Muscle of back (tissue), 11 donors: Measurements from ENCODE around the gene DGKH. TPM values are rescaled to one million over a fixed set of nuclear protein-coding genes. Genes with fewer than 3 reads are reported as not detected.
"Not testable (repeated sequence)": the region's sequence is repeated elsewhere in the genome, so short reads cannot be mapped to it uniquely, and the experiment has no call there.

ENCODE experiments used
- DNase-seq, 3 donors: peaks; one replicate each; pipeline versions ENCODE4 v3.0.0 to v3.0.0-alpha.2; 2013
- polyA plus RNA-seq, 10 donors: library from polyadenylated mRNA; unstranded; fragments of 120-200 nt; gene quantifications; one replicate each; pipeline ENCODE4 v1.2.1, GENCODE V29; 2013; ENCODE audit not compliant: insufficient read length in 10 of 10

The DGKH gene
- polyA plus RNA-seq, 10 donors = 2.4 to 5.8 (median 3.8) TPM

GRCh38 chr13:42110410-42111155 is 62.1 kb downstream of the DGKH start:
- peak; percentile 74 to 86 (median 81) for DNase-seq

- no peak for DNase-seq
Observed at GRCh38 chr13:42112864-42113263, 64.4 kb downstream of the DGKH start.

GRCh38 chr13:42113478-42113877 is 65.0 kb downstream of the DGKH start:
- peak in 2 of 3 donors; percentile 6 to 16 for DNase-seq

GRCh38 chr13:42114278-42114677 is 65.8 kb downstream of the DGKH start:
- no peak for DNase-seq

- DNase-seq = no peak
Observed at GRCh38 chr13:42114912-42115311, 66.5 kb downstream of the DGKH start.

GRCh38 chr13:42116225-42116624 is 67.8 kb downstream of the DGKH start:
- no peak for DNase-seq

GRCh38 chr13:42119041-42119440 is 70.6 kb downstream of the DGKH start:
- DNase-seq = no peak

GRCh38 chr13:42119875-42120274 is 71.4 kb downstream of the DGKH start:
- no peak for DNase-seq

GRCh38 chr13:42123600-42123999 is 75.2 kb downstream of the DGKH start:
- DNase-seq = no peak

- DNase-seq = no peak
Observed at GRCh38 chr13:42125046-42125445, 76.6 kb downstream of the DGKH start.

- no peak for DNase-seq
Observed at GRCh38 chr13:42127047-42127446, 78.6 kb downstream of the DGKH start.

- DNase-seq = no peak
Observed at GRCh38 chr13:42129033-42129432, 80.6 kb downstream of the DGKH start.

GRCh38 chr13:42136518-42136917 is 88.1 kb downstream of the DGKH start:
- no peak for DNase-seq

GRCh38 chr13:42137856-42138537 is 89.5 kb downstream of the DGKH start:
- DNase-seq = no peak

- DNase-seq = no peak
Observed at GRCh38 chr13:42140494-42140893, 92.0 kb downstream of the DGKH start.

GRCh38 chr13:42141052-42141451 is 92.6 kb downstream of the DGKH start:
- not testable (repeated sequence) for DNase-seq

GRCh38 chr13:42146359-42146758 is 97.9 kb downstream of the DGKH start:
- DNase-seq = no peak

- DNase-seq = no peak
Observed at GRCh38 chr13:42148538-42148937, 100.1 kb downstream of the DGKH start.

- no peak for DNase-seq
Observed at GRCh38 chr13:42149136-42149535, 100.7 kb downstream of the DGKH start.

GRCh38 chr13:42151781-42152180 is 103.3 kb downstream of the DGKH start:
- DNase-seq = no peak

- no peak for DNase-seq
Observed at GRCh38 chr13:42152495-42152894, 104.0 kb downstream of the DGKH start.

GRCh38 chr13:42153199-42154113 is 105.0 kb downstream of the DGKH start:
- no peak for DNase-seq
